Suppressor macrophage treated with lipopolysaccharide for 1 hour (primary cell): ENCODE measurements around the gene MASTL.
"Not testable (repeated sequence)": the region's sequence is repeated elsewhere in the genome, so short reads cannot be mapped to it uniquely, and the experiment has no call there.

ENCODE experiments used
- DNase-seq, 3 donors: peaks; one replicate each; pipeline ENCODE4 v3.0.0-alpha.2; 2020 to 2022

The MASTL gene

GRCh38 chr10:27155066-27155754 lies at the start of gene MASTL:
MASTL (plus strand) TSS chr10:27155352; CDS start chr10:27155427, 75 bp downstream.
- peak; percentile 98 for DNase-seq

- DNase-seq = no peak
Observed at GRCh38 chr10:27108165-27108564, 47.0 kb upstream of the MASTL start.

GRCh38 chr10:27134371-27134770 lies 20.8 kb upstream of the MASTL start:
- peak; percentile 33 to 52 (median 51) for DNase-seq

- DNase-seq = no peak
Observed at GRCh38 chr10:27138277-27138676, 16.9 kb upstream of the MASTL start.

- no peak for DNase-seq
Observed at GRCh38 chr10:27143686-27144085, 11.5 kb upstream of the MASTL start.

- peak in 1 of 3 donors; percentile 17 for DNase-seq
Observed at GRCh38 chr10:27145937-27146336, 9.2 kb upstream of the MASTL start.

- no peak for DNase-seq
Observed at GRCh38 chr10:27147701-27148100, 7.5 kb upstream of the MASTL start.

GRCh38 chr10:27150261-27150660 lies 4.9 kb upstream of the MASTL start:
- DNase-seq = no peak

GRCh38 chr10:27152687-27153086 lies 2.5 kb upstream of the MASTL start:
- no peak for DNase-seq

- DNase-seq = no peak
Observed at GRCh38 chr10:27153329-27153728, 1.8 kb upstream of the MASTL start.

GRCh38 chr10:27153845-27154193 lies 1.3 kb upstream of the MASTL start:
- peak; percentile 35 to 60 (median 54) for DNase-seq

- DNase-seq = not testable (repeated sequence)
Observed at GRCh38 chr10:27156566-27156965, 1.4 kb downstream of the MASTL start.

- peak; percentile 28 to 54 (median 37) for DNase-seq
Observed at GRCh38 chr10:27157150-27157549, 2.0 kb downstream of the MASTL start.

GRCh38 chr10:27158421-27158820 lies 3.3 kb downstream of the MASTL start:
- DNase-seq = peak in 1 of 3 donors; percentile 21

- no peak for DNase-seq
Observed at GRCh38 chr10:27169849-27170248, 14.7 kb downstream of the MASTL start.

- no peak for DNase-seq
Observed at GRCh38 chr10:27188259-27188658, 33.1 kb downstream of the MASTL start.

- DNase-seq = no peak
Observed at GRCh38 chr10:27188897-27189296, 33.7 kb downstream of the MASTL start.

- DNase-seq = no peak
Observed at GRCh38 chr10:27190508-27190907, 35.4 kb downstream of the MASTL start.

- DNase-seq = peak; percentile 83 to 90 (median 85)
Observed at GRCh38 chr10:27192284-27192683, 37.1 kb downstream of the MASTL start.

- DNase-seq = no peak
Observed at GRCh38 chr10:27197980-27198620, 42.9 kb downstream of the MASTL start.

GRCh38 chr10:27203806-27204205 lies 48.7 kb downstream of the MASTL start:
- DNase-seq = no peak

- no peak for DNase-seq
Observed at GRCh38 chr10:27207350-27207749, 52.2 kb downstream of the MASTL start.

- peak; percentile 51 to 74 (median 72) for DNase-seq
Observed at GRCh38 chr10:27223964-27224363, 68.8 kb downstream of the MASTL start.

- DNase-seq = no peak
Observed at GRCh38 chr10:27225011-27225590, 69.9 kb downstream of the MASTL start.
